AG04450 (cell line): Measurements from ENCODE around the gene PRDM5. TPM values are rescaled to one million over a fixed set of nuclear protein-coding genes. Genes with fewer than 3 reads are reported as not detected.

Experiments used
- CTCF ChIA-PET: fragments of 300-600, 350-600 bp; formaldehyde crosslinking; extraction: SDS; loops from one replicate; lab custom pipeline; 2022; ENCODE audit warnings: antibody characterized with exemption, inconsistent platforms; lab: Charles Lee
- POLR2A ChIA-PET: fragments of 350-600 bp; formaldehyde crosslinking; extraction: SDS; loops from one replicate; lab custom pipeline; 2021; ENCODE audit warnings: antibody characterized with exemption, inconsistent platforms; lab: Yijun Ruan, JAX
- DNase-seq: peaks from one replicate; pipeline ENCODE4 v3.0.0-alpha.2; 2011; ENCODE audit warnings: low read depth, low spot score
- H3K27ac ChIP-seq: one replicate; pipeline ENCODE4 v1.5.1; 2012; ENCODE audit warnings: low read depth, low read length, control low read depth
- H3K27me3 ChIP-seq: one replicate; pipeline ENCODE4 v1.6.0; 2012; ENCODE audit warnings: low read length; ENCODE audit not compliant: control insufficient read depth, insufficient read depth
- H3K4me3 ChIP-seq: 2 replicates; pipeline ENCODE4 v1.5.1; 2011; ENCODE audit warnings: mild to moderate bottlenecking, low read depth, low read length, control low read depth
- H3K9me3 ChIP-seq: 2 replicates; pipeline ENCODE4 v1.5.1; 2012; ENCODE audit warnings: low read length; ENCODE audit not compliant: control insufficient read depth, insufficient read depth
- polyA plus RNA-seq: library from polyadenylated mRNA; depleted of rRNA; stranded (reverse); fragments of >200 nt; gene quantifications from 2 replicates; pipeline ENCODE4 v1.2.3, GENCODE V29; 2011
- TF ChIP-seq, protein P1 (sequence below): IDR thresholded peaks from 2 replicates; pipeline ENCODE4 v1.5.1; 2011; ENCODE audit warnings: low read depth, low read length, control low read depth, inconsistent platforms

PRDM5 gene
- polyA plus RNA-seq, 1 experiment = 12.3 TPM

- Histone ChIP-seq H3K27me3 (no peaks in the 10 kb centered on the region), H3K27ac (no peak overlapping the region), H3K9me3 (no peaks in the 10 kb centered on the region), H3K4me3 (no peak overlapping the region)
- no peak for DNase-seq
- ChIA-PET CTCF (no interaction called here), POLR2A (no interaction called here)
- TF ChIP-seq, protein P1, sequence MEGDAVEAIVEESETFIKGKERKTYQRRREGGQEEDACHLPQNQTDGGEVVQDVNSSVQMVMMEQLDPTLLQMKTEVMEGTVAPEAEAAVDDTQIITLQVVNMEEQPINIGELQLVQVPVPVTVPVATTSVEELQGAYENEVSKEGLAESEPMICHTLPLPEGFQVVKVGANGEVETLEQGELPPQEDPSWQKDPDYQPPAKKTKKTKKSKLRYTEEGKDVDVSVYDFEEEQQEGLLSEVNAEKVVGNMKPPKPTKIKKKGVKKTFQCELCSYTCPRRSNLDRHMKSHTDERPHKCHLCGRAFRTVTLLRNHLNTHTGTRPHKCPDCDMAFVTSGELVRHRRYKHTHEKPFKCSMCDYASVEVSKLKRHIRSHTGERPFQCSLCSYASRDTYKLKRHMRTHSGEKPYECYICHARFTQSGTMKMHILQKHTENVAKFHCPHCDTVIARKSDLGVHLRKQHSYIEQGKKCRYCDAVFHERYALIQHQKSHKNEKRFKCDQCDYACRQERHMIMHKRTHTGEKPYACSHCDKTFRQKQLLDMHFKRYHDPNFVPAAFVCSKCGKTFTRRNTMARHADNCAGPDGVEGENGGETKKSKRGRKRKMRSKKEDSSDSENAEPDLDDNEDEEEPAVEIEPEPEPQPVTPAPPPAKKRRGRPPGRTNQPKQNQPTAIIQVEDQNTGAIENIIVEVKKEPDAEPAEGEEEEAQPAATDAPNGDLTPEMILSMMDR = no peak
These were observed 60.1 kb downstream of the PRDM5 start for GRCh38 chr4:120862432-120862831.

- Histone ChIP-seq H3K27me3 (no peaks in the 10 kb centered on the region), H3K27ac (no peak overlapping the region), H3K4me3 (no peak overlapping the region), H3K9me3 (no peaks in the 10 kb centered on the region)
- POLR2A ChIA-PET = no interaction called here
- CTCF ChIA-PET = no interaction called here
- DNase-seq = no peak
- TF ChIP-seq, protein P1 = no peak
These were observed 60.7 kb downstream of the PRDM5 start for GRCh38 chr4:120861852-120862251.

- TF ChIP-seq, protein P1 = no peak
- Histone ChIP-seq H3K4me3 (no peak overlapping the region), H3K9me3 (no peaks in the 10 kb centered on the region), H3K27me3 (no peaks in the 10 kb centered on the region), H3K27ac (no peak overlapping the region)
- POLR2A ChIA-PET = no interaction called here
- DNase-seq = no peak
- CTCF ChIA-PET = no interaction called here
These were observed 63.8 kb downstream of the PRDM5 start for GRCh38 chr4:120858776-120859175.

- H3K4me3 ChIP-seq = no peak overlapping the region
- TF ChIP-seq, protein P1 = no peak
- DNase-seq = no peak
- POLR2A ChIA-PET = no interaction called here
- CTCF ChIA-PET = no interaction called here
- H3K27ac ChIP-seq = no peak overlapping the region
- no peaks in the 10 kb centered on the region for H3K27me3 ChIP-seq
- H3K9me3 ChIP-seq = no peaks in the 10 kb centered on the region
These were observed 65.2 kb downstream of the PRDM5 start for GRCh38 chr4:120857312-120857711.

GRCh38 chr4:120856294-120856693, 66.2 kb downstream of the PRDM5 start:
- no peak for DNase-seq
- ChIA-PET POLR2A (no interaction called here), CTCF (no interaction called here)
- TF ChIP-seq, protein P1 = no peak
- no peaks in the 10 kb centered on the region for H3K27me3 ChIP-seq
- H3K27ac ChIP-seq = no peak overlapping the region
- no peaks in the 10 kb centered on the region for H3K9me3 ChIP-seq
- H3K4me3 ChIP-seq = no peak overlapping the region
